OCI-LY7 (cell line): Measurements from ENCODE around the gene ZNF697.
"Not testable (repeated sequence)": the region's sequence is repeated elsewhere in the genome, so short reads cannot be mapped to it uniquely, and the experiment has no call there.

Experiments used
- CTCF ChIP-seq: fragments of 200-600 bp; sonication (generic); conservative IDR thresholded peaks from 2 replicates; pipeline ENCODE4 v1.5.1; 2014; ENCODE audit warnings: mild to moderate bottlenecking, antibody characterized with exemption, low read length, moderate library complexity, mixed read lengths
- EZH2phosphoT487 ChIP-seq: fragments of 200-600 bp; sonication (generic); IDR thresholded peaks from 2 replicates; pipeline ENCODE4 v1.6.1; 2018; ENCODE audit warnings: low read depth, borderline replicate concordance, mild to moderate bottlenecking, mixed run types, antibody characterized with exemption, low read length, moderate library complexity, mixed read lengths

- not testable (repeated sequence) for TF ChIP-seq CTCF, EZH2phosphoT487
Observed at GRCh38 chr1:119602789-119603188, 45.3 kb downstream of the ZNF697 start.
